ENCODE measurements around the gene SLC4A1AP.

DNA sequence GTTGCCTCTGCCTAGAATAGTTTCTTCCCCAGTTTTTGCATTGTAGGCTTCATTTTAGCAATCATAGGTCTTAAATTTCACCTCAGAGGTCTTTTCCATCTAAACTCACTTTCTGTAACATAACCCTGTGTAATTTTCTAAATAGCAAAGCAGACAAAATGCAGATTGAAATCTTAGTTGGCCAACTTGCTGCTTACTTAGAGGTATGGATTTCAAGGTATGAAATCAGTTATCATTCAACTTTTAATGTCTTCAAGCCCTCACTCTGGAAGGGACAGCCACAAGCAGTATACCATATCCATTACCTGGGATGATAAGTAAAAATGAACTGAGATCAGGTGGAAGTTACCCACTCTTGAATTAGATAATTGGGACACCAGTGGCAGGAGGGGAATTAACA is 38.7 kb upstream of the SLC4A1AP start:
- TF ChIP-seq EZH2phosphoT487 (IDR thresholded peaks at IDR 0.05; ENCODE audit: low read depth): no peak
- TF ChIP-seq, protein P1, sequence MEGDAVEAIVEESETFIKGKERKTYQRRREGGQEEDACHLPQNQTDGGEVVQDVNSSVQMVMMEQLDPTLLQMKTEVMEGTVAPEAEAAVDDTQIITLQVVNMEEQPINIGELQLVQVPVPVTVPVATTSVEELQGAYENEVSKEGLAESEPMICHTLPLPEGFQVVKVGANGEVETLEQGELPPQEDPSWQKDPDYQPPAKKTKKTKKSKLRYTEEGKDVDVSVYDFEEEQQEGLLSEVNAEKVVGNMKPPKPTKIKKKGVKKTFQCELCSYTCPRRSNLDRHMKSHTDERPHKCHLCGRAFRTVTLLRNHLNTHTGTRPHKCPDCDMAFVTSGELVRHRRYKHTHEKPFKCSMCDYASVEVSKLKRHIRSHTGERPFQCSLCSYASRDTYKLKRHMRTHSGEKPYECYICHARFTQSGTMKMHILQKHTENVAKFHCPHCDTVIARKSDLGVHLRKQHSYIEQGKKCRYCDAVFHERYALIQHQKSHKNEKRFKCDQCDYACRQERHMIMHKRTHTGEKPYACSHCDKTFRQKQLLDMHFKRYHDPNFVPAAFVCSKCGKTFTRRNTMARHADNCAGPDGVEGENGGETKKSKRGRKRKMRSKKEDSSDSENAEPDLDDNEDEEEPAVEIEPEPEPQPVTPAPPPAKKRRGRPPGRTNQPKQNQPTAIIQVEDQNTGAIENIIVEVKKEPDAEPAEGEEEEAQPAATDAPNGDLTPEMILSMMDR (IDR thresholded peaks at IDR 0.05; ENCODE audit: low read depth, low read length): no peak
